ENCODE data around the gene LARP1B. TPM values are rescaled to one million over a fixed set of nuclear protein-coding genes. Genes with fewer than 3 reads are reported as not detected.
"Not testable (repeated sequence)": the region's sequence is repeated elsewhere in the genome, so short reads cannot be mapped to it uniquely, and the experiment has no call there.

LARP1B gene
- total and polyA plus RNA-seq, 9 of the 15 experiments (the other 6 are each of a cell fraction or from before 2014, with no cell fraction given): 19.2 to 59.7 (median 37.9) TPM

- H4K20me1 ChIP-seq (replicated peaks; ENCODE audit: control insufficient read depth, insufficient read depth, low read length); FAIRE-seq; POLR2A ChIA-PET; intact Hi-C loops (cut with micrococcal nuclease); H3K9me1 ChIP-seq (ENCODE audit: control insufficient read depth, insufficient read depth, low read length); H3K79me2 ChIP-seq (ENCODE audit: control insufficient read depth, insufficient read depth, low read length); H3K27ac ChIP-seq (ENCODE audit: extremely low read depth, low read depth, low read length); H3K36me3 ChIP-seq (ENCODE audit: control insufficient read depth, insufficient read depth, low read length); ATAC-seq; H3K27me3 ChIP-seq (ENCODE audit: control insufficient read depth in 2 of 2, insufficient read depth in 2 of 2, low read length in 2 of 2); in situ Hi-C loops (cut with MboI); H3K4me1 ChIP-seq (replicated peaks in 1 of 2; ENCODE audit: control insufficient read depth in 2 of 2, insufficient read depth in 2 of 2, low read length in 2 of 2); BruUV-seq (replicated peaks); H3K9me3 ChIP-seq (replicated peaks; ENCODE audit: control insufficient read depth, insufficient read depth, low read depth, low read length); H3K4me3 ChIP-seq; H3K9ac ChIP-seq (ENCODE audit: insufficient read depth in 1 of 2, low read depth in 2 of 2, low read length in 2 of 2); CTCF ChIA-PET (ENCODE audit: low intra/inter-chr PET ratio); DNase-seq (ENCODE audit: extremely low read depth in 1 of 4, low spot score in 3 of 4); TF ChIP-seq MYC (CRISPR knock-in tag; IDR thresholded peaks at IDR 0.05; ENCODE audit: borderline replicate concordance, low read depth): not testable (repeated sequence)
- Histone ChIP-seq H2AFZ (ENCODE audit: low read depth, low read length) (peak overlapping the region; percentile 20; the same call in 1 of the 2 replicates), H3K4me2 (ENCODE audit: insufficient read depth, low read length) (peak overlapping the region; percentile 19; the same call in 1 of the 2 replicates)
- TF ChIP-seq CHD2 (IDR thresholded peaks at IDR 0.05; ENCODE audit: low read depth, low read length) (peak; percentile 55; the same call in 1 of the 2 replicates), ZFX (CRISPR knock-in tag; IDR thresholded peaks at IDR 0.05) (peak; percentile 86), ELF1 (tag; IDR thresholded peaks at IDR 0.05) (peak; percentile 39; the same call in 1 of the 2 replicates), ZNF766 (CRISPR knock-in tag; conservative IDR thresholded peaks at IDR 0.05) (0 out of 2 replicates have a peak, but pooled peaks have one; percentile 39), CC2D1A (IDR thresholded peaks at IDR 0.05) (peak; percentile 42; the same call in 1 of the 2 replicates), PHF8 (IDR thresholded peaks at IDR 0.05; ENCODE audit: borderline replicate concordance, low read length) (peak; percentile 39; the same call in 1 of the 2 replicates), KDM5B (IDR thresholded peaks at IDR 0.05; ENCODE audit: insufficient replicate concordance, low read depth, low read length) (peak; percentile 45), MYC (IDR thresholded peaks at IDR 0.05; ENCODE audit: low read depth, low read length) (0 out of 2 replicates have a peak, but pooled peaks have one; percentile 40), KAT7 (CRISPR knock-in tag; IDR thresholded peaks at IDR 0.05; ENCODE audit: borderline replicate concordance) (peak; percentile 85; the same call in 1 of the 2 replicates), GABPB1 (CRISPR knock-in tag; IDR thresholded peaks at IDR 0.05) (0 out of 2 replicates have a peak, but pooled peaks have one; percentile 36), CREB3L1 (IDR thresholded peaks at IDR 0.05; ENCODE audit: borderline replicate concordance, low read depth) (peak; percentile 82), TAF7 (tag; IDR thresholded peaks at IDR 0.05) (peak; percentile 55; the same call in 1 of the 2 replicates), EP400 (IDR thresholded peaks at IDR 0.05) (peak; percentile 64; the same call in 1 of the 2 replicates), SP1 (CRISPR knock-in tag; IDR thresholded peaks at IDR 0.05) (peak; percentile 68)
- TF ChIP-seq, protein P1, sequence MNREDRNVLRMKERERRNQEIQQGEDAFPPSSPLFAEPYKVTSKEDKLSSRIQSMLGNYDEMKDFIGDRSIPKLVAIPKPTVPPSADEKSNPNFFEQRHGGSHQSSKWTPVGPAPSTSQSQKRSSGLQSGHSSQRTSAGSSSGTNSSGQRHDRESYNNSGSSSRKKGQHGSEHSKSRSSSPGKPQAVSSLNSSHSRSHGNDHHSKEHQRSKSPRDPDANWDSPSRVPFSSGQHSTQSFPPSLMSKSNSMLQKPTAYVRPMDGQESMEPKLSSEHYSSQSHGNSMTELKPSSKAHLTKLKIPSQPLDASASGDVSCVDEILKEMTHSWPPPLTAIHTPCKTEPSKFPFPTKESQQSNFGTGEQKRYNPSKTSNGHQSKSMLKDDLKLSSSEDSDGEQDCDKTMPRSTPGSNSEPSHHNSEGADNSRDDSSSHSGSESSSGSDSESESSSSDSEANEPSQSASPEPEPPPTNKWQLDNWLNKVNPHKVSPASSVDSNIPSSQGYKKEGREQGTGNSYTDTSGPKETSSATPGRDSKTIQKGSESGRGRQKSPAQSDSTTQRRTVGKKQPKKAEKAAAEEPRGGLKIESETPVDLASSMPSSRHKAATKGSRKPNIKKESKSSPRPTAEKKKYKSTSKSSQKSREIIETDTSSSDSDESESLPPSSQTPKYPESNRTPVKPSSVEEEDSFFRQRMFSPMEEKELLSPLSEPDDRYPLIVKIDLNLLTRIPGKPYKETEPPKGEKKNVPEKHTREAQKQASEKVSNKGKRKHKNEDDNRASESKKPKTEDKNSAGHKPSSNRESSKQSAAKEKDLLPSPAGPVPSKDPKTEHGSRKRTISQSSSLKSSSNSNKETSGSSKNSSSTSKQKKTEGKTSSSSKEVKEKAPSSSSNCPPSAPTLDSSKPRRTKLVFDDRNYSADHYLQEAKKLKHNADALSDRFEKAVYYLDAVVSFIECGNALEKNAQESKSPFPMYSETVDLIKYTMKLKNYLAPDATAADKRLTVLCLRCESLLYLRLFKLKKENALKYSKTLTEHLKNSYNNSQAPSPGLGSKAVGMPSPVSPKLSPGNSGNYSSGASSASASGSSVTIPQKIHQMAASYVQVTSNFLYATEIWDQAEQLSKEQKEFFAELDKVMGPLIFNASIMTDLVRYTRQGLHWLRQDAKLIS (CRISPR knock-in tag; IDR thresholded peaks at IDR 0.05): peak; percentile 69; the same call in 1 of the 2 replicates
- 17% methylated on average over 5 of the region's 5 CpGs for WGBS (ENCODE audit: insufficient coverage, low coverage, missing lambda C conversion rate)
Measured at GRCh38 chr4:128245391-128245790, 184.3 kb downstream of the LARP1B start.
